Sigmoid colon (tissue), 7 donors: ENCODE measurements around the gene AP1M2. TPM values are rescaled to one million over a fixed set of nuclear protein-coding genes. Genes with fewer than 3 reads are reported as not detected.

Experiments
- DNase-seq: peaks from one replicate; pipeline ENCODE4 v3.0.0-alpha.2; 2019
- H3K27ac ChIP-seq, 4 donors: fragments of 200-600 bp; sonication (generic); one replicate each; pipeline ENCODE4 v1.5.1; 2016 to 2019; ENCODE audit warnings: mild to moderate bottlenecking in 1 of 4
- H3K27me3 ChIP-seq, 3 donors: fragments of 200-600 bp; sonication (generic); one replicate each; pipeline ENCODE4 v1.5.1; 2019; ENCODE audit warnings: mild to moderate bottlenecking in 1 of 3
- H3K36me3 ChIP-seq, 4 donors: fragments of 200-600 bp; sonication (generic); one replicate each; pipeline ENCODE4 v1.5.1; 2016 to 2019
- H3K4me1 ChIP-seq, 4 donors: fragments of 200-600 bp; sonication (generic); one replicate each; pipeline ENCODE4 v1.5.1; 2017 to 2019
- H3K4me3 ChIP-seq, 4 donors: fragments of 200-600 bp; sonication (generic); one replicate each; pipeline ENCODE4 v1.5.1; 2017 to 2019; ENCODE audit warnings: mild to moderate bottlenecking in 2 of 4, moderate library complexity in 1 of 4
- H3K9me3 ChIP-seq, 4 donors: fragments of 200-600 bp in 3 of 4; sonication (generic) in 3 of 4; one replicate each; pipeline versions ENCODE4 v1.5.1 to v1.6.1; 2013 to 2019
- CTCF ChIP-seq, 4 experiments: fragments of 450-650 bp in 3 of 4; fragments of 200-600 bp in 1 of 4; IDR thresholded peaks; one replicate each; pipeline ENCODE4 v1.5.1; 2016 to 2019; ENCODE audit warnings: antibody characterized with exemption in 4 of 4, mild to moderate bottlenecking in 3 of 4, moderate library complexity in 2 of 4
- EP300 ChIP-seq, 4 donors: sonication (generic); formaldehyde crosslinking; IDR thresholded peaks; one replicate each; pipeline ENCODE4 v1.6.1; 2017; ENCODE audit warnings: antibody characterized with exemption in 4 of 4
- POLR2A ChIP-seq, 2 donors: fragments of 450-650 bp; IDR thresholded peaks; one replicate each; pipeline ENCODE4 v1.6.1; 2016; ENCODE audit warnings: antibody characterized with exemption in 2 of 2, mild to moderate bottlenecking in 2 of 2, moderate library complexity in 2 of 2
- POLR2AphosphoS5 ChIP-seq, 4 donors: sonication (generic); formaldehyde crosslinking; IDR thresholded peaks; one replicate each; pipeline ENCODE4 v1.6.1; 2017; ENCODE audit warnings: antibody characterized with exemption in 4 of 4
- WGBS, 2 donors: extraction: QIAGEN DNeasy Blood & Tissue Kit; methylation state at CpG; one replicate each; pipeline ENCODE4 v1.1.7; 2013; 5-methylcytosine and 5-hydroxymethylcytosine counted together
- intact Hi-C: fragments of 100-400 bp; cut with DNase I; formaldehyde crosslinking; loops from one replicate; pipeline ENCODE4 v1.15.1; 2023
- polyA plus RNA-seq, 3 donors: library from polyadenylated mRNA; stranded (reverse); fragments of 200-250 nt; gene quantifications; one replicate each; pipeline ENCODE4 v1.2.3, GENCODE V29; 2013
- total RNA-seq, 4 donors: library from RNA; depleted of rRNA; stranded (reverse); fragments of >200 nt; gene quantifications; one replicate each; pipeline ENCODE4 v1.1.0, GENCODE V29; 2016
- donor health status: healthy with polysubstance abuse.
- donor health status: Bipolar disorder and iron deficiency.
- donor health status: healthy.

Gene AP1M2
- total and polyA plus RNA-seq, 7 donors = 1.1 to 178 (median 95.8) TPM; not detected in 2

GRCh38 chr19:10565028-10565566 lies 22.0 kb downstream of the AP1M2 start:
- H3K27ac ChIP-seq = peak overlapping the region; percentile 82 to 94 (median 90)
- WGBS, 2 donors = 11 to 19% methylated on average over 10 of the region's 10 CpGs
- peaks cover 0 to 46% (median 39%) of the 10 kb centered on the region in 4 donors for H3K4me1 ChIP-seq
- intact Hi-C loops = loop anchor here (5.0 kb wide), 1 partner anchor 163 kb away; the partner anchor contains the start of gene CDC37
- DNase-seq = peak; percentile 77
- no peak for TF ChIP-seq CTCF (IDR thresholded peaks at IDR 0.05)
- TF ChIP-seq POLR2AphosphoS5 (IDR thresholded peaks at IDR 0.05) = no peak
- no peak for TF ChIP-seq EP300 (IDR thresholded peaks at IDR 0.05)
- TF ChIP-seq POLR2A (IDR thresholded peaks at IDR 0.05) = no peak
- H3K27me3 ChIP-seq = no peaks in the 10 kb centered on the region
- no peaks in the 10 kb centered on the region for H3K9me3 ChIP-seq
- peak overlapping the region; percentile 61 to 95 (median 84) for H3K4me3 ChIP-seq
- peaks cover 2 to 18% (median 9%) of the 10 kb centered on the region in 4 donors for H3K36me3 ChIP-seq

GRCh38 chr19:10562609-10563008 lies 24.5 kb downstream of the AP1M2 start:
- no peak overlapping the region for H3K27ac ChIP-seq
- peaks cover 0 to 29% (median 23%) of the 10 kb centered on the region in 4 donors for H3K4me1 ChIP-seq
- intact Hi-C loops = no loop called here
- no peaks in the 10 kb centered on the region for H3K9me3 ChIP-seq
- WGBS, 2 donors = 89 to 93% methylated on average over 5 of the region's 5 CpGs
- no peak overlapping the region for H3K4me3 ChIP-seq
- no peak for DNase-seq
- TF ChIP-seq POLR2AphosphoS5 (IDR thresholded peaks at IDR 0.05) (no peak), CTCF (IDR thresholded peaks at IDR 0.05) (no peak), EP300 (IDR thresholded peaks at IDR 0.05) (no peak), POLR2A (IDR thresholded peaks at IDR 0.05) (no peak)
- no peaks in the 10 kb centered on the region for H3K27me3 ChIP-seq
- peaks cover 15 to 42% (median 24%) of the 10 kb centered on the region in 4 donors for H3K36me3 ChIP-seq

GRCh38 chr19:10560154-10560553 lies 27.0 kb downstream of the AP1M2 start:
- Histone ChIP-seq H3K27ac (no peak overlapping the region), H3K36me3 (peaks cover 20 to 67% (median 25%) of the 10 kb centered on the region in 4 donors), H3K4me3 (no peak overlapping the region), H3K9me3 (no peaks in the 10 kb centered on the region), H3K4me1 (peaks cover 0 to 11% (median 6%) of the 10 kb centered on the region in 4 donors), H3K27me3 (no peaks in the 10 kb centered on the region)
- 92% methylated on average over 7 of the region's 7 CpGs for WGBS, 2 donors
- no peak for TF ChIP-seq CTCF (IDR thresholded peaks at IDR 0.05)
- no peak for TF ChIP-seq POLR2AphosphoS5 (IDR thresholded peaks at IDR 0.05)
- no peak for TF ChIP-seq EP300 (IDR thresholded peaks at IDR 0.05)
- TF ChIP-seq POLR2A (IDR thresholded peaks at IDR 0.05) = no peak
- DNase-seq = no peak
- intact Hi-C loops = no loop called here

GRCh38 chr19:10557603-10558197 lies 29.4 kb downstream of the AP1M2 start:
- no peak overlapping the region for H3K27ac ChIP-seq
- no peaks in the 10 kb centered on the region for H3K4me1 ChIP-seq
- TF ChIP-seq EP300 (IDR thresholded peaks at IDR 0.05) (no peak), POLR2A (IDR thresholded peaks at IDR 0.05) (no peak), CTCF (IDR thresholded peaks at IDR 0.05) (no peak), POLR2AphosphoS5 (IDR thresholded peaks at IDR 0.05) (no peak)
- H3K9me3 ChIP-seq = no peaks in the 10 kb centered on the region
- H3K27me3 ChIP-seq = no peaks in the 10 kb centered on the region
- no peak for DNase-seq
- WGBS, 2 donors = 94 to 96% methylated on average over 33 of the region's 33 CpGs
- no peak overlapping the region for H3K4me3 ChIP-seq
- peaks cover 33 to 92% (median 42%) of the 10 kb centered on the region in 4 donors for H3K36me3 ChIP-seq
- intact Hi-C loops = no loop called here
